ENCODE measurements around the gene GOLGB1. TPM values are rescaled to one million over a fixed set of nuclear protein-coding genes. Genes with fewer than 3 reads are reported as not detected.
"Not testable (repeated sequence)": the region's sequence is repeated elsewhere in the genome, so short reads cannot be mapped to it uniquely, and the experiment has no call there.

GOLGB1 gene
- 29.9 and 35.3 TPM in 2 replicates for total RNA-seq

- DNase-seq (ENCODE audit: low read depth in 2 of 2), result peak; percentile 99 to 100
Observed at GRCh38 chr3:121749276-121750086, at the start of gene GOLGB1. GOLGB1 (minus strand) TSS chr3:121749741; CDS start chr3:121730971, 18,770 bp downstream.

GRCh38 chr3:121796970-121797369 lies 47.4 kb upstream of the GOLGB1 start:
- DNase-seq (ENCODE audit: low read depth in 2 of 2), result peak in 1 of 2 donors; percentile 57

- no peak for DNase-seq (ENCODE audit: low read depth in 2 of 2)
Observed at GRCh38 chr3:121794264-121794983, 44.9 kb upstream of the GOLGB1 start.

GRCh38 chr3:121793078-121793477 lies 43.5 kb upstream of the GOLGB1 start:
- DNase-seq (ENCODE audit: low read depth in 2 of 2), result no peak

GRCh38 chr3:121786485-121786884 lies 36.9 kb upstream of the GOLGB1 start:
- peak in 1 of 2 donors; percentile 85 for DNase-seq (ENCODE audit: low read depth in 2 of 2)

GRCh38 chr3:121782784-121783183 lies 33.2 kb upstream of the GOLGB1 start:
- DNase-seq (ENCODE audit: low read depth in 2 of 2), result not testable (repeated sequence)

GRCh38 chr3:121781611-121782010 lies 32.1 kb upstream of the GOLGB1 start:
- DNase-seq (ENCODE audit: low read depth in 2 of 2), result no peak

GRCh38 chr3:121775095-121775494 lies 25.6 kb upstream of the GOLGB1 start:
- not testable (repeated sequence) for DNase-seq (ENCODE audit: low read depth in 2 of 2)

- DNase-seq (ENCODE audit: low read depth in 2 of 2), result no peak
Observed at GRCh38 chr3:121769246-121769645, 19.7 kb upstream of the GOLGB1 start.

GRCh38 chr3:121768452-121768851 lies 18.9 kb upstream of the GOLGB1 start:
- DNase-seq (ENCODE audit: low read depth in 2 of 2), result no peak

GRCh38 chr3:121759541-121760202 lies 10.1 kb upstream of the GOLGB1 start:
- DNase-seq (ENCODE audit: low read depth in 2 of 2), result no peak

GRCh38 chr3:121758727-121759450 lies 9.3 kb upstream of the GOLGB1 start:
- no peak for DNase-seq (ENCODE audit: low read depth in 2 of 2)

- DNase-seq (ENCODE audit: low read depth in 2 of 2), result no peak
Observed at GRCh38 chr3:121757812-121758545, 8.4 kb upstream of the GOLGB1 start.

- DNase-seq (ENCODE audit: low read depth in 2 of 2), result no peak
Observed at GRCh38 chr3:121757087-121757811, 7.7 kb upstream of the GOLGB1 start.

- DNase-seq (ENCODE audit: low read depth in 2 of 2), result no peak
Observed at GRCh38 chr3:121752772-121753171, 3.2 kb upstream of the GOLGB1 start.

- no peak for DNase-seq (ENCODE audit: low read depth in 2 of 2)
Observed at GRCh38 chr3:121752261-121752660, 2.7 kb upstream of the GOLGB1 start.

GRCh38 chr3:121750087-121750415 lies 510 bp upstream of the GOLGB1 start:
- no peak for DNase-seq (ENCODE audit: low read depth in 2 of 2)

- DNase-seq (ENCODE audit: low read depth in 2 of 2), result peak; percentile 73 to 79
Observed at GRCh38 chr3:121748680-121749275, 763 bp downstream of the GOLGB1 start.

- DNase-seq (ENCODE audit: low read depth in 2 of 2), result no peak
Observed at GRCh38 chr3:121747976-121748375, 1.6 kb downstream of the GOLGB1 start.

GRCh38 chr3:121743106-121743505 lies 6.4 kb downstream of the GOLGB1 start:
- DNase-seq (ENCODE audit: low read depth in 2 of 2), result not testable (repeated sequence)
